SK-MEL-5 (cell line): Measurements from ENCODE around the gene TMEM170B. TPM values are rescaled to one million over a fixed set of nuclear protein-coding genes. Genes with fewer than 3 reads are reported as not detected.

Source experiments
- DNase-seq: peaks from one replicate; pipeline ENCODE4 v3.0.0-alpha.2; 2016; ENCODE audit warnings: low read depth, low spot score
- in situ Hi-C: cut with HindIII; loops from 2 replicates; pipeline ENCODE4 v1.10.0; 2016; ENCODE audit warnings: low sequenced_read_pairs, high pct_unique_total_duplicates, low pct_unique_long_range_greater_than_20kb
- small RNA-seq, 2 experiments: library from RNA; depleted of rRNA; stranded (forward); fragments of <200 nt; gene quantifications; one replicate each; pipeline ENCODE3, GENCODE V24; 2014
- total RNA-seq: library from RNA; depleted of rRNA; stranded (reverse); fragments of >200 nt; shearing (Covaris generic); gene quantifications from 2 replicates; pipeline ENCODE4 v1.2.3, GENCODE V29; 2014; rRNA removed

TMEM170B gene
- total RNA-seq, 1 experiment from 2014 or later, result 5.8 TPM

DNA sequence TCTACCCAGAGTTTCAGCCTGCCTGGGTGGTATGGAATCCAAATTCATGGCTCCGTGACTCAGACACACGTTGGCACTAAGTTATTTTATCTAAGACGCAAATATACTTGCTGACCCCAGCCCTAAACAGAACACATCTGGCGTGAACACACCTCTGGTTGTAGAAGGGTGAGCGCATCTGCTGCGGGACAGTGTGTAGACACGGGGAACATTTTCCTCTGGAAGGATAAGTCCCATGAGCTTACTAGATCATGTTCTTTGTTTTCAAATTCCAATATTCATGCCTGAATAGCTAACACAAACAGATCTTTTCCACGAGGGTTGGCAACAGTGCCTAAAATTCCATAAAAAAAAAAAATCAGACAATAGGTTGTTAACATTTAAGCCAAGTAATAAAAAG, 87.8 kb downstream of the TMEM170B start:
- DNase-seq, result no peak
- in situ Hi-C loops, result no loop called here

DNA sequence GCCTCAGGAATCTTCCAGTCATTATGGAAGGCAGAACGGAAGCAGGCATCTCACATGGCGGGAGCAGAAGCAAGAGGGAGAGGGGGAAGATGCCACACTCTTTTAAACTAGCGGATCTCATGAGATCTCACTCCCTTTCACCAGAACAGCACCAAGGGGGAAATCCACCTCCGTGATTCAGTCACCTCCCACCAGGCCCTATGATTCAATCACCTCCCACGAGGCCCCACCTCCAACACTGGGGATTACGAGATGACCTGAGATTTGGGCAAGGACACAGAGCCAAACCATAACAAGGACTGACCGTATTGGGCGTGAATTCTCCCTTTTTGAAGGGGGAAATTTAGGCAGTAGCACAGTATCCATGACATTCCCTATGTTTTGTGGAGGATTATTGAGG, 88.8 kb downstream of the TMEM170B start:
- no peak for DNase-seq
- in situ Hi-C loops, result no loop called here

DNA sequence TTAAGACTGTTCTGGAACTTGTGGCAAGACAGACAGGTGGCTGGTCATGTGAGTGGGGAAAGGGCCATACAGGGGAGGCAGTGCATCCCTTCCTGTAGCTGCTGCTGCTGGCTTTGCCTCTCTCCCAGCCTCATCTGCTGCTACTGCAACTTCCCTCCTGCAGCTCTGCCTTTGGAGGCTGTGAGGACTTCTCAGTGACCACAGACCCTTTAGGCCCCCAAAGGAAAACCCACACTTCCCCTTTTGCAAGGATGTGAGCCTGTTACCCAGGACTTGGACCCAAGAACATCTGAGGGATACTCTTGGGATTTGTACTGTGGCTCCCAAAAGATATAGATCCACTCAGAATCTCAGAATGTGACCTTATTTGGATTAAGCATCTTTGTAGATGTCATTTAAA, 91.0 kb downstream of the TMEM170B start:
- no peak for DNase-seq
- in situ Hi-C loops, result no loop called here

DNA sequence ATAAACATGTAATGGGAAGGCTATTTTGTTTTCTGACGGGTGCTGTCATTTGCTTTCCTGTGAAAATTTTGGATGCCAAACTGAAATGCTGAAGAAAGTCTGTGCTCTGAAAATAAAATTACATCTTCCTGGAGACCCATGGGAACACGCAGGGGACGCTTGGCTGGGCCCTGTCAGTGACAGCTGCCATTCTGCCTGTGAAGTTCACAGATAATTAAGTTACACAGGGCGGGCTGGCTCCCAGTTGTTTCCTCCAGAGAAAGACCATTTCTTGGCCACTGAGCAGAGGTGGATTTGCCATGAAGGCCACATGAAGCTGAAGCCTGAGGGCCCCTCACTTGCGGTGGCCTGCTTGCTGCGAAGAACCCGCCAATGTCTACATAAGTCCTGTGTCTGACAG, 93.5 kb downstream of the TMEM170B start:
- in situ Hi-C loops, result no loop called here
- DNase-seq, result no peak

DNA sequence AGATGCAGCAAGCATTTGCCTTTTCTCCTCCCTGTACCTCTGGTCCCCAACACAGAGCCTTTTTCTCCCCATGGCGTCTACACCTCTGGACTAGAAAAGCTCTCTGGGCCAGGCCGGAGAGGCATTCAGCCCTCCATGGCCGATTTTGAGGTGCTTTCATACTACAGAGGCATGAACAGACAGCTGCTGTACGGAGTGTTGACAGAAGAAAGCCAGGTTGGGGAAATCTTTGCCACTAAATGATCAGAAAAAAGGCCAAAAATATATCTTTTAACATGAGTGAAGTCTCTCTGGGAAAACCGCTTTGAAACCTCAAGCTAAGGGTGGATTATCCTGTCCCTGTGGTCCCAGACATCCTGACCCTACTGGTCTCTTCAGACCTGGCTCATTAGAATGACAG, 94.0 kb downstream of the TMEM170B start:
- in situ Hi-C loops, result no loop called here
- DNase-seq, result no peak

DNA sequence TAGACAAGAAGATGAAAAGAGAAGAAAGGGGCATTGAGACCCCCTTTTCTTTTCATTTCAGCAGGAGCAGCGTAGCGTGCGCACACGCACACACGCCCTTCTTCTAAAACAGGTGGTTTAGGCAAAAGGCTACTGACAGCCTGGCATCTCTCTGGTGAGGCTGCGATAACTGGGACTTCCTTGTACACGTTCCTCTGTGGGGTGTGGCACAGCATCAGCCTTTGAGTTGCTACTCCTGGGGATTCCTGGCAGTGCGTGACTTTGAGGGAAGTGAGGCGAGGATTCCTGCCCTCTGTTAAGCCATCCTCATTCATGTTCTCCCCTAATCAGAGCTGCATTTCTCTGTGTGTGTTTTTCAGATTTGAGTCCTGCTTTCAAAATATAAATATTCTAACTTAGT, 94.7 kb downstream of the TMEM170B start:
- DNase-seq, result no peak
- in situ Hi-C loops, result no loop called here

DNA sequence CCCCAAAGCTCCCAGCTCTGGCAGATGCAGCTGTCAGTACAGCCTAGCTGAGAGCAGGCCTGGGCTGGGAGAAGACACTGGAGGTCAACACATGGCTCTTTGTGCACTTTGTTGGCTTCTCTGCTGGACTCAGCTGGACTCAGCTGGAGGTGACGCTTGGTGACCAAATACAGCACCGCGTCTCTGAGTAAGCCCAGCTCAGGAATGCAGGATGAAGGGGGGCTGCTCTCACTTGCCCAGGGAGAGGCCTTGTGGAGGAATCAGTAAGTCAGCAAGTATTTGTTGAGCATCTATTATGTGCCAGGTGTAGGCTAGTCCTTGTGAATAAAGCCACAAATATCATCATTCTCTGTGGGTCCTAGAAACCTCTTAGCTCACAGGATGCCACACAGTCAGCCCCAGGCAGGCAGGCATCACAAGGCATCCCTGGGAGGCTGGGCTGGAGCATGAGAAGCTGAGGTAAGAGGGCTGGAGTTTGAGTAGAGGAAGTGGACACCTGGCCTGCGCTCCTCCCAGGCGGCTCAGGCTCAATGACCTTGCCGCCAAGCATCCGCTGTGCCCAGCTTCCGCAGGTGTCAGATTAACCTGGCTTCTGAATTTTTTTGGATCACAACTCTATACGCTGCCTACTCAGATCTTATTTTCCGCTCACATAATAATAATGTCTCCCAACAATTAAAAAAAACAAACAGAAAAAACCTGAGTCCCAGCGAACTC, 95.4 kb downstream of the TMEM170B start:
- no peak for DNase-seq
- in situ Hi-C loops, result no loop called here

Small RNA genes lying within 50 kb of the gene (small RNA-seq; reads per million reads assigned to genes)
- gene RNU1-64P, result 0 reads per million in 2 experiments

Other genes starting within 250 kb of the TMEM170B start
- not detected in 2 replicates for gene ADTRP, start 241.1 kb downstream of the TMEM170B start, total RNA-seq